ENCODE data around the gene PAXX.

- no peak for TF ChIP-seq CTCF (conservative IDR thresholded peaks at IDR 0.05 in 1 of 2, IDR thresholded peaks at IDR 0.05 in 1 of 2; ENCODE audit: low read depth in 1 of 2, low read length in 2 of 2)
- TF ChIP-seq EZH2 (IDR thresholded peaks at IDR 0.05; ENCODE audit: low read length, missing control alignments), result no peak
Measured at GRCh38 chr9:136943291-136944211, 48.7 kb upstream of the PAXX start.
